DOHH2 (cell line): ENCODE measurements around the gene MAT2B.

Experiments used
- H3F3A ChIP-seq: fragments of 200-600 bp; sonication (generic), shearing (Covaris generic); 2 replicates; pipeline ENCODE4 v1.6.0; 2016; ENCODE audit warnings: antibody characterized with exemption, mild to moderate bottlenecking; ENCODE audit not compliant: control insufficient read depth, insufficient read depth
- H3K27ac ChIP-seq: fragments of 200-600 bp; sonication (generic); 2 replicates; pipeline ENCODE4 v1.5.1; 2014; ENCODE audit warnings: low read depth, mild to moderate bottlenecking, low read length, moderate library complexity
- H3K27me3 ChIP-seq: fragments of 200-600 bp; sonication (generic); 2 replicates; pipeline ENCODE4 v1.6.1; 2014; ENCODE audit warnings: mild to moderate bottlenecking, low read length, mixed read lengths; ENCODE audit not compliant: control insufficient read depth
- H3K36me3 ChIP-seq: fragments of 200-600 bp; sonication (generic); 2 replicates; pipeline ENCODE4 v1.6.1; 2014; ENCODE audit warnings: mild to moderate bottlenecking, low read length, moderate library complexity, mixed read lengths; ENCODE audit not compliant: control insufficient read depth
- H3K4me1 ChIP-seq: fragments of 200-600 bp; sonication (generic); 2 replicates; pipeline ENCODE4 v1.6.1; 2014; ENCODE audit warnings: mild to moderate bottlenecking, low read length, mixed read lengths; ENCODE audit not compliant: control insufficient read depth
- H3K4me2 ChIP-seq: fragments of 200-600 bp; sonication (generic); 2 replicates; pipeline ENCODE4 v1.6.0; 2014; ENCODE audit warnings: mild to moderate bottlenecking, low read length, moderate library complexity
- H3K4me3 ChIP-seq: fragments of 200-600 bp; sonication (generic); 2 replicates; pipeline ENCODE4 v1.5.1; 2014; ENCODE audit warnings: mild to moderate bottlenecking, low read length, mixed read lengths
- H3K79me2 ChIP-seq: fragments of 200-600 bp; sonication (generic); 2 replicates; pipeline ENCODE4 v1.6.1; 2014; ENCODE audit warnings: mild to moderate bottlenecking, low read length, mixed read lengths; ENCODE audit not compliant: control insufficient read depth
- H3K9me2 ChIP-seq: fragments of 200-600 bp; sonication (generic); replicated peaks from 2 replicates; pipeline ENCODE4 v1.6.1; 2014; ENCODE audit warnings: mild to moderate bottlenecking, low read length, mixed read lengths; ENCODE audit not compliant: control insufficient read depth
- H3K9me3 ChIP-seq: fragments of 200-600 bp; sonication (generic); 2 replicates; pipeline ENCODE4 v1.6.1; 2014; ENCODE audit warnings: antibody characterized with exemption, low read length, mixed read lengths; ENCODE audit not compliant: control insufficient read depth, insufficient read depth
- H4K20me1 ChIP-seq: fragments of 200-600 bp; sonication (generic); 2 replicates; pipeline ENCODE4 v1.6.0; 2014; ENCODE audit warnings: low read depth, mild to moderate bottlenecking, antibody characterized with exemption, low read length, moderate library complexity; ENCODE audit not compliant: control insufficient read depth, insufficient read depth
- CTCF ChIP-seq: fragments of 200-600 bp; sonication (generic); IDR thresholded peaks from one replicate; pipeline ENCODE4 v1.5.1; 2014; ENCODE audit warnings: antibody characterized with exemption, mild to moderate bottlenecking, low read depth, low read length; ENCODE audit not compliant: poor library complexity, severe bottlenecking
- EZH2phosphoT487 ChIP-seq: fragments of 200-600 bp; sonication (generic); IDR thresholded peaks from 2 replicates; pipeline ENCODE4 v1.6.1; 2017; ENCODE audit warnings: borderline replicate concordance, mild to moderate bottlenecking, antibody characterized with exemption, low read length, moderate library complexity, mixed read lengths

The MAT2B gene

GRCh38 chr5:163458778-163459385 is 46.5 kb upstream of the MAT2B start:
- Histone ChIP-seq H3K27ac (peak overlapping the region; percentile 92), H3K9me3 (no peaks in the 10 kb centered on the region)

GRCh38 chr5:163459462-163459818 is 46.0 kb upstream of the MAT2B start:
- H3K9me3 ChIP-seq = no peaks in the 10 kb centered on the region
- peaks cover 37% of the 10 kb centered on the region for H3K4me1 ChIP-seq
- TF ChIP-seq EZH2phosphoT487 (no peak), CTCF (no peak)
- peaks cover 76% of the 10 kb centered on the region for H3K36me3 ChIP-seq
- peak overlapping the region; percentile 97 for H3K4me3 ChIP-seq
- H3K27me3 ChIP-seq = no peaks in the 10 kb centered on the region
- H3K9me2 ChIP-seq = no peaks in the 10 kb centered on the region
- H3K79me2 ChIP-seq = peaks cover 93% of the 10 kb centered on the region
- H3K27ac ChIP-seq = peak overlapping the region; percentile 92
- peaks cover 27% of the 10 kb centered on the region for H3F3A ChIP-seq
- H4K20me1 ChIP-seq = no peaks in the 10 kb centered on the region
- peak overlapping the region; percentile 64 for H3K4me2 ChIP-seq

More at GRCh38 chr5:163458778-163459385, 46.5 kb upstream of the MAT2B start:
- Histone ChIP-seq H3K27me3 (no peaks in the 10 kb centered on the region), H3F3A (peaks cover 28% of the 10 kb centered on the region), H3K4me3 (peak overlapping the region; percentile 97), H3K9me2 (no peaks in the 10 kb centered on the region), H3K79me2 (peaks cover 87% of the 10 kb centered on the region), H3K36me3 (peaks cover 73% of the 10 kb centered on the region), H4K20me1 (no peaks in the 10 kb centered on the region), H3K4me2 (peak overlapping the region; percentile 64), H3K4me1 (peaks cover 34% of the 10 kb centered on the region)
- no peak for TF ChIP-seq CTCF
- TF ChIP-seq EZH2phosphoT487 = no peak

GRCh38 chr5:163459819-163460561 is 45.4 kb upstream of the MAT2B start, which contains the start of gene NUDCD2:
Gene NUDCD2, minus strand, starts transcription at chr5:163460102. Its CDS starts 52 bp downstream, at chr5:163460050.
- Histone ChIP-seq H3F3A (peaks cover 27% of the 10 kb centered on the region), H3K4me1 (peaks cover 41% of the 10 kb centered on the region), H3K79me2 (peaks cover 95% of the 10 kb centered on the region), H3K9me2 (no peaks in the 10 kb centered on the region), H3K27ac (peak within 1 kb of the TSS; percentile 93), H3K4me3 (peak within 1 kb of the TSS; percentile 97), H3K4me2 (peak within 1 kb of the TSS; percentile 100), H3K9me3 (no peaks in the 10 kb centered on the region), H4K20me1 (no peaks in the 10 kb centered on the region), H3K27me3 (no peaks in the 10 kb centered on the region), H3K36me3 (peaks cover 76% of the 10 kb centered on the region)
- TF ChIP-seq CTCF (peak; percentile 56), EZH2phosphoT487 (no peak)
